ENCODE measurements around the gene SUCLG2. TPM values are rescaled to one million over a fixed set of nuclear protein-coding genes. Genes with fewer than 3 reads are reported as not detected.

Gene SUCLG2
- total RNA-seq, 1 experiment from 2014 or later, result 22.3 TPM

DNA sequence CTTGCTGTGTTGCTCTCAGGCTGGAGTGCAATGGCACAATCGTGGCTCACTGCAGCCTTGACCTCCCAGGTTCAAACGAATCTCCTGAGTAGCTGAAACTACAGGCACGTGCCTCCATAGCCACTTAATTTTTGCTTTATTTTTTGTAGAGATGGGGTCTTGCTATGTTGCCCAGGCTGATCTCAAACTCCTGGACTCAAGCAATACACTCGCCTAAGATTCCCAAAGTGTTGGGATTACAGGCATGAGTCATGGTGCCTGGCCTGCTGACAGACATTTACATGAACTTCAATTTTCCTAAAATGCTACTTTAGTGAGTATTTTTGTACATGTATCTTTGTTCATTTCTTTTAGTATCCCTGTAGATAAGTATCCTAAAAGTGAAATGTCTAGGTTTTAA lies 132.3 kb downstream of the SUCLG2 start:
- H3K9ac ChIP-seq (ENCODE audit: low read length), result no peak overlapping the region
- DNase-seq (no peak), ATAC-seq (no peak)
- H3K9me3 ChIP-seq (ENCODE audit: low read length), result no peaks in the 10 kb centered on the region
- H3K27ac ChIP-seq (ENCODE audit: low read length), result no peak overlapping the region
- no peak overlapping the region for H2AFZ ChIP-seq (ENCODE audit: low read length)
- CTCF ChIA-PET, result no interaction called here
- H3K79me2 ChIP-seq (ENCODE audit: low read length), result no peaks in the 10 kb centered on the region
- no peak overlapping the region for H3K4me2 ChIP-seq (ENCODE audit: low read length)
- H4K20me1 ChIP-seq (ENCODE audit: low read length), result no peaks in the 10 kb centered on the region
- intact Hi-C loops (cut with micrococcal nuclease), result no loop called here
- no peaks in the 10 kb centered on the region for H3K36me3 ChIP-seq (ENCODE audit: low read depth, low read length)
- H3K9me2 ChIP-seq (replicated peaks; ENCODE audit: low read length), result no peaks in the 10 kb centered on the region
- POLR2A ChIA-PET (ENCODE audit: unreplicated experiment), result no interaction called here
- no peak overlapping the region for H3K4me3 ChIP-seq (ENCODE audit: low read length)
- TF ChIP-seq EZH2phosphoT487 (IDR thresholded peaks at IDR 0.05; ENCODE audit: borderline replicate concordance, low read length), result no peak
- no peak for TF ChIP-seq EZH2 (IDR thresholded peaks at IDR 0.05; ENCODE audit: low read length, unreplicated experiment)
- no peak for TF ChIP-seq CTCF (conservative IDR thresholded peaks at IDR 0.05; ENCODE audit: low read depth, low read length)
- H3K27me3 ChIP-seq (ENCODE audit: low read length), result no peaks in the 10 kb centered on the region
- H3K4me1 ChIP-seq (ENCODE audit: insufficient read depth, low read length), result peaks cover 3% of the 10 kb centered on the region; the same call in 1 of the 2 replicates
- BruUV-seq (replicated peaks), result no TSS peak
- H3F3A ChIP-seq (ENCODE audit: low read length, unreplicated experiment), result no peaks in the 10 kb centered on the region

GRCh38 chr3:67521053-67521646 lies 133.3 kb downstream of the SUCLG2 start:
- H3K9me2 ChIP-seq (replicated peaks; ENCODE audit: low read length), result no peaks in the 10 kb centered on the region
- no peaks in the 10 kb centered on the region; the same call in 1 of the 2 replicates for H3K4me1 ChIP-seq (ENCODE audit: insufficient read depth, low read length)
- H3K79me2 ChIP-seq (ENCODE audit: low read length), result no peaks in the 10 kb centered on the region
- H3K9me3 ChIP-seq (ENCODE audit: low read length), result no peaks in the 10 kb centered on the region
- no peak overlapping the region for H3K4me2 ChIP-seq (ENCODE audit: low read length)
- H2AFZ ChIP-seq (ENCODE audit: low read length), result no peak overlapping the region
- ATAC-seq (no peak), DNase-seq (no peak)
- no peaks in the 10 kb centered on the region for H3F3A ChIP-seq (ENCODE audit: low read length, unreplicated experiment)
- CTCF ChIA-PET, result no interaction called here
- no peak overlapping the region for H3K27ac ChIP-seq (ENCODE audit: low read length)
- TF ChIP-seq EZH2phosphoT487 (IDR thresholded peaks at IDR 0.05; ENCODE audit: borderline replicate concordance, low read length) (no peak), EZH2 (IDR thresholded peaks at IDR 0.05; ENCODE audit: low read length, unreplicated experiment) (no peak), CTCF (conservative IDR thresholded peaks at IDR 0.05; ENCODE audit: low read depth, low read length) (no peak)
- BruUV-seq (replicated peaks), result no TSS peak
- POLR2A ChIA-PET (ENCODE audit: unreplicated experiment), result no interaction called here
- no peak overlapping the region for H3K9ac ChIP-seq (ENCODE audit: low read length)
- no peaks in the 10 kb centered on the region for H3K27me3 ChIP-seq (ENCODE audit: low read length)
- H4K20me1 ChIP-seq (ENCODE audit: low read length), result no peaks in the 10 kb centered on the region
- intact Hi-C loops (cut with micrococcal nuclease), result no loop called here
- H3K36me3 ChIP-seq (ENCODE audit: low read depth, low read length), result no peaks in the 10 kb centered on the region
- no peak overlapping the region for H3K4me3 ChIP-seq (ENCODE audit: low read length)

- Histone ChIP-seq H3F3A (ENCODE audit: low read length, unreplicated experiment) (no peaks in the 10 kb centered on the region), H3K79me2 (ENCODE audit: low read length) (no peaks in the 10 kb centered on the region), H3K9ac (ENCODE audit: low read length) (no peak overlapping the region), H3K27me3 (ENCODE audit: low read length) (no peaks in the 10 kb centered on the region), H3K4me2 (ENCODE audit: low read length) (no peak overlapping the region), H3K27ac (ENCODE audit: low read length) (no peak overlapping the region), H3K4me1 (ENCODE audit: insufficient read depth, low read length) (no peaks in the 10 kb centered on the region), H4K20me1 (ENCODE audit: low read length) (no peaks in the 10 kb centered on the region), H3K9me3 (ENCODE audit: low read length) (no peaks in the 10 kb centered on the region), H3K36me3 (ENCODE audit: low read depth, low read length) (no peaks in the 10 kb centered on the region), H3K4me3 (ENCODE audit: low read length) (no peak overlapping the region), H3K9me2 (replicated peaks; ENCODE audit: low read length) (no peaks in the 10 kb centered on the region), H2AFZ (ENCODE audit: low read length) (no peak overlapping the region)
- ChIA-PET POLR2A (ENCODE audit: unreplicated experiment) (no interaction called here), CTCF (no interaction called here)
- intact Hi-C loops (cut with micrococcal nuclease), result no loop called here
- no TSS peak for BruUV-seq (replicated peaks)
- DNase-seq (no peak), ATAC-seq (no peak)
- TF ChIP-seq EZH2 (IDR thresholded peaks at IDR 0.05; ENCODE audit: low read length, unreplicated experiment) (no peak), CTCF (conservative IDR thresholded peaks at IDR 0.05; ENCODE audit: low read depth, low read length) (no peak), EZH2phosphoT487 (IDR thresholded peaks at IDR 0.05; ENCODE audit: borderline replicate concordance, low read length) (no peak)
Measured at GRCh38 chr3:67518236-67518635, 136.2 kb downstream of the SUCLG2 start.
